ENCODE results near the gene UGT3A1. TPM values are rescaled to one million over a fixed set of nuclear protein-coding genes. Genes with fewer than 3 reads are reported as not detected.
A peak's percentile ranks its signal among the peaks of the same experiment; 100 is the strongest.
"Not testable (repeated sequence)": the region's sequence is repeated elsewhere in the genome, so short reads cannot be mapped to it uniquely, and the experiment has no call there.

UGT3A1 gene
- total RNA-seq (2021; ENCODE audit: unreplicated experiment) (not detected), Bru-seq, nascent RNA (percentile 2 among the genes with signal in this experiment), BruChase-seq, experiment 1, labeled RNA remaining after a 2-hour chase (not detected), BruChase-seq, experiment 2, labeled RNA remaining after a 6-hour chase (not detected)
- polyA plus RNA-seq (2012; ENCODE audit: insufficient read length) = not detected
- long read RNA-seq = 0 reads

GRCh38 chr5:35990941-35991611 is at the start of gene UGT3A1:
Gene UGT3A1, minus strand, starts transcription at chr5:35991390. Its CDS starts 150 bp downstream, at chr5:35991240.
- CTCF ChIA-PET = no interaction called here
- H3K4me1 ChIP-seq (ENCODE audit: control insufficient read depth, insufficient read depth, low read length) = no peaks in the 10 kb centered on the region
- no TSS peak for BruUV-seq (replicated peaks)
- in situ Hi-C loops (cut with HindIII; ENCODE audit: low pct_unique_long_range_greater_than_20kb, low sequenced_read_pairs) (no loop called here), intact Hi-C loops (cut with micrococcal nuclease; ENCODE audit: unreplicated experiment) (no loop called here)
- ATAC-seq = no peak
- H3K4me3 ChIP-seq (ENCODE audit: low read depth in 2 of 2, low read length in 2 of 2) = no peak within 1 kb of the TSS
- POLR2A ChIA-PET = no interaction called here
- no peak within 1 kb of the TSS for H3K27ac ChIP-seq (ENCODE audit: low read length)
- H3K27me3 ChIP-seq (ENCODE audit: control insufficient read depth, insufficient read depth, low read length) = no peaks in the 10 kb centered on the region
- H3K36me3 ChIP-seq (ENCODE audit: control insufficient read depth, insufficient read depth, low read length) = no peaks in the 10 kb centered on the region
- TF ChIP-seq CTCF (IDR thresholded peaks at IDR 0.05) (no peak), REST (IDR thresholded peaks at IDR 0.05; ENCODE audit: insufficient read depth in 1 of 2, low read depth in 2 of 2, low read length in 1 of 2) (no peak), TCF7L2 (IDR thresholded peaks at IDR 0.05; ENCODE audit: low read depth, low read length) (no peak), SIN3A (IDR thresholded peaks at IDR 0.05; ENCODE audit: borderline replicate concordance, insufficient read depth, low read depth, low read length) (no peak), POLR2AphosphoS5 (IDR thresholded peaks at IDR 0.05; ENCODE audit: low read depth, low read length) (no peak)
- no peak for DNase-seq (ENCODE audit: low read depth, low spot score)
- no peaks in the 10 kb centered on the region for H3K9me3 ChIP-seq (ENCODE audit: control insufficient read depth, insufficient read depth, low read depth, low read length)

GRCh38 chr5:36035696-36036095 is 44.5 kb upstream of the UGT3A1 start:
- Histone ChIP-seq H3K36me3 (ENCODE audit: control insufficient read depth, insufficient read depth, low read length) (no peaks in the 10 kb centered on the region), H3K9me3 (ENCODE audit: control insufficient read depth, insufficient read depth, low read depth, low read length) (no peaks in the 10 kb centered on the region), H3K4me1 (ENCODE audit: control insufficient read depth, insufficient read depth, low read length) (no peaks in the 10 kb centered on the region), H3K27ac (ENCODE audit: low read length) (no peak overlapping the region), H3K27me3 (ENCODE audit: control insufficient read depth, insufficient read depth, low read length) (no peaks in the 10 kb centered on the region), H3K4me3 (ENCODE audit: low read depth in 2 of 2, low read length in 2 of 2) (no peak overlapping the region)
- intact Hi-C loops (cut with micrococcal nuclease; ENCODE audit: unreplicated experiment) = no loop called here
- in situ Hi-C loops (cut with HindIII; ENCODE audit: low pct_unique_long_range_greater_than_20kb, low sequenced_read_pairs) = no loop called here
- no peak for DNase-seq (ENCODE audit: low read depth, low spot score)
- BruUV-seq (replicated peaks) = no TSS peak
- POLR2A ChIA-PET = interaction anchor here (0.6 kb wide), 1 partner anchor 98 kb away, joined by 3 read pairs; no protein-coding TSS in a partner anchor
- ATAC-seq = no peak
- CTCF ChIA-PET = no interaction called here
- no peak for TF ChIP-seq SIN3A (IDR thresholded peaks at IDR 0.05; ENCODE audit: borderline replicate concordance, insufficient read depth, low read depth, low read length)
- TF ChIP-seq CTCF (IDR thresholded peaks at IDR 0.05) = no peak
- TF ChIP-seq REST (IDR thresholded peaks at IDR 0.05; ENCODE audit: insufficient read depth in 1 of 2, low read depth in 2 of 2, low read length in 1 of 2) = no peak
- TF ChIP-seq POLR2AphosphoS5 (IDR thresholded peaks at IDR 0.05; ENCODE audit: low read depth, low read length) = no peak
- TF ChIP-seq TCF7L2 (IDR thresholded peaks at IDR 0.05; ENCODE audit: low read depth, low read length) = no peak

GRCh38 chr5:36034536-36035134 is 43.4 kb upstream of the UGT3A1 start:
- H3K4me3 ChIP-seq (ENCODE audit: low read depth in 2 of 2, low read length in 2 of 2); H3K4me1 ChIP-seq (ENCODE audit: control insufficient read depth, insufficient read depth, low read length); intact Hi-C loops (cut with micrococcal nuclease; ENCODE audit: unreplicated experiment); in situ Hi-C loops (cut with HindIII; ENCODE audit: low pct_unique_long_range_greater_than_20kb, low sequenced_read_pairs); H3K36me3 ChIP-seq (ENCODE audit: control insufficient read depth, insufficient read depth, low read length); DNase-seq (ENCODE audit: low read depth, low spot score); CTCF ChIA-PET; BruUV-seq (replicated peaks); H3K27me3 ChIP-seq (ENCODE audit: control insufficient read depth, insufficient read depth, low read length); H3K27ac ChIP-seq (ENCODE audit: low read length); POLR2A ChIA-PET; ATAC-seq; H3K9me3 ChIP-seq (ENCODE audit: control insufficient read depth, insufficient read depth, low read depth, low read length): not testable (repeated sequence)
